Heart right ventricle (tissue), 16 donors: ENCODE measurements around the gene WDPCP. TPM values are rescaled to one million over a fixed set of nuclear protein-coding genes. Genes with fewer than 3 reads are reported as not detected.
"Not testable (repeated sequence)": the region's sequence is repeated elsewhere in the genome, so short reads cannot be mapped to it uniquely, and the experiment has no call there.

ENCODE experiments used
- ATAC-seq, 8 donors: fragments of 200-7000 bp; cut with Tn5 transposase; one replicate each; pipeline ENCODE4 v1.9.1; 2020; ENCODE audit warnings: mild to moderate bottlenecking in 8 of 8, moderate library complexity in 8 of 8, moderate number of reproducible peaks in 1 of 8
- DNase-seq, 2 donors: peaks; one replicate each; pipeline ENCODE4 v3.0.0-alpha.2; 2020
- H3K27ac ChIP-seq, 10 donors: fragments of 200-600 bp; sonication (generic) in 2 of 10; one replicate each; pipeline versions ENCODE4 v1.5.0 to v1.8.0; 2020 to 2022; ENCODE audit warnings: mild to moderate bottlenecking in 3 of 10
- H3K27me3 ChIP-seq, 7 donors: fragments of 200-600 bp; one replicate each; pipeline ENCODE4 v1.8.0; 2021 to 2022; ENCODE audit warnings: mild to moderate bottlenecking in 2 of 7
- H3K36me3 ChIP-seq, 9 donors: fragments of 200-600 bp; sonication (generic) in 1 of 9; one replicate each; pipeline versions ENCODE4 v1.5.0 to v1.8.0; 2020 to 2022; ENCODE audit warnings: mild to moderate bottlenecking in 2 of 9
- H3K4me1 ChIP-seq, 9 donors: fragments of 200-600 bp; sonication (generic) in 1 of 9; one replicate each; pipeline versions ENCODE4 v1.5.0 to v1.8.0; 2020 to 2022; ENCODE audit warnings: mild to moderate bottlenecking in 4 of 9
- H3K4me3 ChIP-seq, 10 donors: fragments of 200-600 bp; sonication (generic) in 2 of 10; one replicate each; pipeline versions ENCODE4 v1.5.0 to v1.8.0; 2020 to 2022; ENCODE audit warnings: mild to moderate bottlenecking in 7 of 10, moderate library complexity in 2 of 10
- H3K9me3 ChIP-seq, 11 donors: fragments of 200-600 bp in 10 of 11; sonication (generic) in 2 of 11; one replicate each; pipeline versions ENCODE4 v1.5.0 to v1.8.0; 2013 to 2022; ENCODE audit warnings: mild to moderate bottlenecking in 2 of 11, control low read depth in 1 of 11, moderate library complexity in 1 of 11
- WGBS, 2 donors: extraction: QIAGEN DNeasy Blood & Tissue Kit; methylation state at CpG; one replicate each; pipeline ENCODE4 v1.1.7; 2013; ENCODE audit warnings: inconsistent platforms in 1 of 2; 5-methylcytosine and 5-hydroxymethylcytosine counted together
- intact Hi-C, 10 donors: fragments of 100-400 bp; cut with DNase I; formaldehyde crosslinking; loops; one replicate each; pipeline versions ENCODE4 v1.11.1 to v1.14.2; 2022
- polyA plus RNA-seq, 2 donors: library from polyadenylated mRNA; stranded (reverse); fragments of 200-250 nt; gene quantifications; one replicate each; pipeline ENCODE4 v1.2.3, GENCODE V29; 2013
- total RNA-seq, 10 donors: library from RNA; stranded (reverse); fragmentation: NEBNext Ultra II Directional in 3 of 10; extraction: Animal tissue kit (Norgen Biotek cat#: 25700) in 3 of 10; gene quantifications; one replicate each; pipeline versions ENCODE4 v1.2.1 to v1.2.4, GENCODE V29; 2021 to 2023
- TF ChIP-seq, protein P1 (sequence below), 9 donors: fragments of 200-600 bp; sonication (generic) in 2 of 9; IDR thresholded peaks; one replicate each; pipeline versions ENCODE4 v1.5.0 to v1.8.0; 2021 to 2022; ENCODE audit warnings: antibody characterized with exemption in 9 of 9, mild to moderate bottlenecking in 5 of 9, moderate library complexity in 1 of 9
- donor health status: Arrhythmogenic right ventricular cardiomyopathy.
- donor health status: ischemic (EF 13 %, LVEDD 7.1; RV severe dilation, severe dysfunction).
- donor health status: healthy with polysubstance abuse.
- donor health status: DM: no; HTN: yes; CAD: no.
- donor health status: DM: no; HTN: no; CAD: no.
- donor health status: ischemic (EF 25% LVEDD 6.9; RV normal size, moderate dysfunction).
- donor health status: ischemic (EF 25% LVEDD 5.7; RV mildly dilated, moderate dysfunction).
- donor health status: healthy.
- donor health status: DM: yes; HTN: yes; CAD: no.
- donor health status: Ischemic cardiomyopathy.
- donor health status: ischemic (EF 35%, LVEDD 5.7; RV mildly dilated, moderate dysfunction).
- donor health status: nonischemic (EF 11% LVEDD 7.7; RV severe dilation, severe dysfunction).
- donor health status: DM: yes; HTN: yes; CAD: no.
- donor health status: PGD.
- donor health status: ischemic (EF 29% LVEDD 5.4; RV normal size, mild dysfunction).
- donor health status: nonischemic (EF 23%, LVEDD 6.1; RV moderate dilation, normal function).

The WDPCP gene
- total and polyA plus RNA-seq, 12 donors, result 3.7 to 36.6 (median 20.2) TPM

DNA sequence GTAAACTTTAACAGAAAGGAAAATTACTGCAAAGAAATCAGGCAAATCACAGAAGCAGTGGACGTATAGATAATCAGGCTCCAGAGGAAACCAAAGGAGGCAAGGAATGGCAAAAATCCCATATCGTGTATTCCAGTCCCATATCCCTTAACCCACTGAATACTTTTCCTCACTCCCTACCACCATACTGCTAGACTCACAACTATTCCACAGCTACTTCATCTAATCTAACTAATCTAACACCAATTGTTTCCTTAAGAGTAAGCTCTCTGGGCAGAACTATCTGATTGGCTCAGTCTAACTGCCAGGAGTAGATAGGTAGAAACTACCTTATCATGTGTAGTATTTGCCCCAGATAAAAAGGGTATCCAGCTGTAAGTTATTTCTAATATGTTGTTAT is 16.3 kb downstream of the WDPCP start:
- H3K4me3 ChIP-seq, result no peak overlapping the region
- DNase-seq (no peak), ATAC-seq (no peak)
- TF ChIP-seq, protein P1, sequence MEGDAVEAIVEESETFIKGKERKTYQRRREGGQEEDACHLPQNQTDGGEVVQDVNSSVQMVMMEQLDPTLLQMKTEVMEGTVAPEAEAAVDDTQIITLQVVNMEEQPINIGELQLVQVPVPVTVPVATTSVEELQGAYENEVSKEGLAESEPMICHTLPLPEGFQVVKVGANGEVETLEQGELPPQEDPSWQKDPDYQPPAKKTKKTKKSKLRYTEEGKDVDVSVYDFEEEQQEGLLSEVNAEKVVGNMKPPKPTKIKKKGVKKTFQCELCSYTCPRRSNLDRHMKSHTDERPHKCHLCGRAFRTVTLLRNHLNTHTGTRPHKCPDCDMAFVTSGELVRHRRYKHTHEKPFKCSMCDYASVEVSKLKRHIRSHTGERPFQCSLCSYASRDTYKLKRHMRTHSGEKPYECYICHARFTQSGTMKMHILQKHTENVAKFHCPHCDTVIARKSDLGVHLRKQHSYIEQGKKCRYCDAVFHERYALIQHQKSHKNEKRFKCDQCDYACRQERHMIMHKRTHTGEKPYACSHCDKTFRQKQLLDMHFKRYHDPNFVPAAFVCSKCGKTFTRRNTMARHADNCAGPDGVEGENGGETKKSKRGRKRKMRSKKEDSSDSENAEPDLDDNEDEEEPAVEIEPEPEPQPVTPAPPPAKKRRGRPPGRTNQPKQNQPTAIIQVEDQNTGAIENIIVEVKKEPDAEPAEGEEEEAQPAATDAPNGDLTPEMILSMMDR (IDR thresholded peaks at IDR 0.05), result no peak
- peaks cover 0 to 26% (median 0%) of the 10 kb centered on the region in 11 donors for H3K9me3 ChIP-seq
- H3K27me3 ChIP-seq, result no peaks in the 10 kb centered on the region
- H3K36me3 ChIP-seq, result no peaks in the 10 kb centered on the region
- 58 to 64% methylated on average over 2 of the region's 2 CpGs for WGBS, 2 donors
- intact Hi-C loops, result no loop called here
- H3K4me1 ChIP-seq, result peaks cover 0 to 24% (median 7%) of the 10 kb centered on the region in 9 donors
- no peak overlapping the region for H3K27ac ChIP-seq

DNA sequence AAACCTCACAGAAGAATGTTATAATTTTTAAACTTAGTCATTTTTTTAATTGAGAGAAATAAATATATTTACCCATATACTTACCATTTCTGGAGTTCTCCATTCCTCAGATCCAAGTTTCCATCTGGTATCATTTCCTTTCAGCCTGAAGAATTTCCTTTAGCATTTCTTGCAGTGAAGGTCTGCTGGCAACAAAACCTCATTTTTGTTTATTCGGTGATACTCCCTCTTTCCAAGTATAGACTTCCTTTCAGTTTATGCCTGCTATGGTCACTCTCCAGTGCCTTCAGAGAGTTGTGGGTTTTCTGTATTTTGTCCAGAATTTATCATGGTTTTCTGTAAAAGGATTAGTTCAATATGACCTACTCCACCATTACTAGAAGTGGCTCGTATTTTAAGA is 17.0 kb downstream of the WDPCP start:
- WGBS, 2 donors, result 53 to 58% methylated on average over 2 of the region's 2 CpGs
- no peak overlapping the region for H3K27ac ChIP-seq
- no peak for DNase-seq
- no peaks in the 10 kb centered on the region for H3K27me3 ChIP-seq
- H3K36me3 ChIP-seq, result no peaks in the 10 kb centered on the region
- H3K4me3 ChIP-seq, result no peak overlapping the region
- no peak for ATAC-seq
- peaks cover 0 to 22% (median 4%) of the 10 kb centered on the region in 9 donors for H3K4me1 ChIP-seq
- H3K9me3 ChIP-seq, result peaks cover 0 to 33% (median 0%) of the 10 kb centered on the region in 11 donors
- intact Hi-C loops, result no loop called here
- TF ChIP-seq, protein P1 (IDR thresholded peaks at IDR 0.05), result no peak

DNA sequence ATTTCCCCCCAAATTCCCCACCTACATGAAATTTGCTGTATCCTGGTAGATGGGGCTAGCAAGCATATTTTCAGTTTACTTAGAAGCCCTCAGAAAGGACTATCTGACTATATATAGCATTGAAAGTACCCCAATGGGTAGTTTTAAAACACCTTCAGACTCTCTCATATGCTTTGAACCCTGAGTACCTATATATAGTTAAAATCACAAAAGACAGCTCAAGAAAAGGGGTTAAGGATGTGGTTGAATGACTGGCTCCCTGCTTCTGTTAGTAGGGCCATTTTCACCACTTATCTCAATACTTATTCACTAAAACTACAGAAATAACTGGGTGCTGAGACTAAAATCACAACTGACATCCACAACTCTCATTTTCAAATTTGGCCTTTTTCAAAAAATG is 18.5 kb downstream of the WDPCP start:
- intact Hi-C loops, result no loop called here

DNA sequence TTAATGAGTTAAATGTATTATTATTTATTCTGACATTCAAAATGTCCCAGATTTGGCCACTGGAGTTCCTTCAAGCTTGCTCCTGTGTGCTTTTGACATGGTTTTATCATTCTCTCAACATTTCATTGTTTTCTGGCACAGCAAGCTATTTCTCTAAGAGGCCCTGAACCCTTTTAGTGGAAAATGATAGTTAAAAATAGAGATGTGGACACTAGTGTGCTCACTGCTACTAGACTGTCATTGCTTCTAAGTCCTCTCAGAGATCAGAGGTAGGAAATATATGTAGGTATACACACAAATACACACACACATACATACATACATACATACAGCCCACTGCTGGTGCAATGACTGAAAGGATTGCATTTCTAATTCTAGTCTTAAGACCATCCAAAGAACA is 25.5 kb downstream of the WDPCP start:
- peak overlapping the region in 4 of 10 donors; percentile 8 to 44 (median 32) for H3K27ac ChIP-seq
- DNase-seq (no peak), ATAC-seq (peak in 6 of 8 donors; percentile 44 to 81 (median 59))
- H3K27me3 ChIP-seq, result no peaks in the 10 kb centered on the region
- peaks cover 0 to 60% (median 0%) of the 10 kb centered on the region in 11 donors for H3K9me3 ChIP-seq
- H3K4me3 ChIP-seq, result no peak overlapping the region
- H3K36me3 ChIP-seq, result peaks cover 0 to 20% (median 0%) of the 10 kb centered on the region in 9 donors
- H3K4me1 ChIP-seq, result peaks cover 0 to 9% (median 0%) of the 10 kb centered on the region in 9 donors
- TF ChIP-seq, protein P1 (IDR thresholded peaks at IDR 0.05), result no peak
- intact Hi-C loops, result no loop called here

More for the DNA sequence above, 18.5 kb downstream of the WDPCP start:
- DNase-seq (no peak), ATAC-seq (no peak)
- H3K4me1 ChIP-seq, result peaks cover 0 to 17% (median 3%) of the 10 kb centered on the region in 9 donors
- H3K4me3 ChIP-seq, result no peak overlapping the region
- H3K27me3 ChIP-seq, result no peaks in the 10 kb centered on the region
- no peak overlapping the region for H3K27ac ChIP-seq
- peaks cover 0 to 34% (median 0%) of the 10 kb centered on the region in 11 donors for H3K9me3 ChIP-seq
- no peaks in the 10 kb centered on the region for H3K36me3 ChIP-seq
- TF ChIP-seq, protein P1 (IDR thresholded peaks at IDR 0.05), result no peak

DNA sequence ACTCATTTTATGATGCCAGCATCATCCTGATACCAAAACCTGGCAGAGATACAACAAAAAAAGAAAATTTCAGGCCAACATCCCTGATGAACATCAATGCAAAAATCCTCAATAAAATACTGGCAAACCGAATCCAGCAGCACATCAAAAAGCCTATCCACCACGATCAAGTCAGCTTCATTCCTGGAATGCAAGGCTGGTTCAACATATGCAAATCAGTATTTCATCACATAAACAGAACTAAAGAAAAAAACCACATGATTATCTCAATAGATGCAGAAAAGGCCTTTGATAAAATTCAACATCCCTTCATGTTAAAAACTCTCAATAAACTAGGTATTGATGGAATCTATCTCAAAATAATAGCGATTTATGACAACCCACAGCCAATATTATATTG is 29.4 kb downstream of the WDPCP start:
- H3K4me1 ChIP-seq, H3K4me3 ChIP-seq, H3K27me3 ChIP-seq, DNase-seq, ATAC-seq, intact Hi-C loops, H3K27ac ChIP-seq: not testable (repeated sequence)
- H3K36me3 ChIP-seq, result peaks cover 0 to 15% (median 0%) of the 10 kb centered on the region in 9 donors
- H3K9me3 ChIP-seq, result peaks cover 0 to 64% (median 0%) of the 10 kb centered on the region in 11 donors
- WGBS, 2 donors, result 64 to 89% methylated on average over 3 of the region's 3 CpGs

DNA sequence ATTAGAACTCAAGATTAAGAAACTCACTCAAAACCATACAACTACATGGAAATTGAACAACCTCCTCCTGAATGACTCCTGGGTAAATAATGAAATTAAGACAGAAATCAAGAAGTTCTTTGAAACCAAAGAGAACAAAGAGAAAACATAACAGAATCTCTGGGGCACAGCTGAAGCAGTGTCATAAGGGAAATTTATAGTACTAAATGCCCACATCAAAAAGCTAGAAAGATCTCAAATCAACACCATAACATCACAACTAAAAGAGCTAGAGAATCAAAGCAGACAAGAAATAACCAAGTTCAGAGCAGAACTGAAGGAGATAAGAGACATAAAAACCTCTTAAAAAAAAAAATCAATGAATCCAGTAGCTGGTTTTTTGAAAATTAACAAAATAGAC is 30.5 kb downstream of the WDPCP start:
- DNase-seq, H3K4me3 ChIP-seq, H3K4me1 ChIP-seq, H3K27ac ChIP-seq, H3K27me3 ChIP-seq, ATAC-seq, intact Hi-C loops: not testable (repeated sequence)
- Histone ChIP-seq H3K9me3 (peaks cover 0 to 64% (median 0%) of the 10 kb centered on the region in 11 donors), H3K36me3 (peaks cover 0 to 12% (median 0%) of the 10 kb centered on the region in 9 donors)
